HepG2 (cell line): ENCODE measurements around the gene MAN1A1. TPM values are rescaled to one million over a fixed set of nuclear protein-coding genes. Genes with fewer than 3 reads are reported as not detected.
A peak's percentile ranks its signal among the peaks of the same experiment; 100 is the strongest.

ENCODE experiments used
- ATAC-seq: fragments of 200-7000 bp; cut with Tn5 transposase; 3 replicates; pipeline ENCODE4 v1.9.1; 2020; ENCODE audit warnings: mild to moderate bottlenecking, moderate library complexity
- BruUV-seq: library from RNA; stranded (reverse); fragments of 400-500 nt; replicated peaks from 2 replicates; lab custom pipeline; 2021; lab: Mats Ljungman, UMichigan
- CTCF ChIA-PET: fragments of 300-600 bp; formaldehyde crosslinking; extraction: SDS; loops from one replicate; lab custom pipeline; 2021; ENCODE audit warnings: low total read pairs, inconsistent platforms, low intra/inter-chr PET ratio; lab: Yijun Ruan, JAX
- POLR2A ChIA-PET: fragments of 350-600 bp; sonication (Branson Sonifier 250); formaldehyde crosslinking; loops from one replicate; lab custom pipeline; 2020; ENCODE audit warnings: antibody characterized with exemption, inconsistent platforms; lab: Yijun Ruan, JAX
- DNase-seq: peaks from one replicate; pipeline ENCODE4 v3.0.0-alpha.2; 2015; ENCODE audit warnings: low spot score
- FAIRE-seq: peaks from 3 replicates; lab custom pipeline; 2011; peaks lifted over from hg19 to GRCh38; lab: Jason Lieb, UNC
- H2AFZ ChIP-seq: one replicate; pipeline ENCODE4 v1.6.1; 2011; ENCODE audit warnings: low read length, inconsistent platforms
- H3K27ac ChIP-seq: fragments of 300-600 bp; 3 replicates; pipeline ENCODE4 v1.8.0; 2011; ENCODE audit warnings: mixed run types, mild to moderate bottlenecking, mixed read lengths, low read length, inconsistent platforms; ENCODE audit not compliant: insufficient read depth; ENCODE audit errors: extremely low read length
- H3K27me3 ChIP-seq, 2 experiments: fragments of 200-600 bp in 1 of 2; 2 replicates in 1 of 2; 3 replicates in 1 of 2; pipeline versions ENCODE4 v1.6.0 to v1.8.0; 2011; ENCODE audit warnings: low read length in 2 of 2, mild to moderate bottlenecking in 2 of 2, moderate library complexity in 2 of 2, inconsistent platforms in 1 of 2; ENCODE audit not compliant: insufficient read depth in 2 of 2, control insufficient read depth in 1 of 2
- H3K36me3 ChIP-seq, 2 experiments: fragments of 200-600 bp in 1 of 2; replicated peaks in 1 of 2; 2 replicates in 1 of 2; 3 replicates in 1 of 2; pipeline versions ENCODE4 v1.5.1 to v1.8.0; 2011; ENCODE audit warnings: low read length in 2 of 2, inconsistent platforms in 1 of 2; ENCODE audit not compliant: insufficient read depth in 2 of 2, control insufficient read depth in 1 of 2
- H3K4me1 ChIP-seq: 2 replicates; pipeline ENCODE4 v1.5.1; 2012; ENCODE audit warnings: low read length, inconsistent platforms; ENCODE audit not compliant: insufficient read depth
- H3K4me2 ChIP-seq: 2 replicates; pipeline ENCODE4 v1.6.0; 2011; ENCODE audit warnings: low read depth, low read length, inconsistent platforms
- H3K4me3 ChIP-seq, 3 experiments: fragments of 200-600 bp in 1 of 3; sonication (generic), shearing (Covaris generic) in 1 of 3; replicated peaks in 1 of 3; 2 replicates each; pipeline ENCODE4 v1.5.1; 2011 to 2016; ENCODE audit warnings: low read length in 3 of 3, inconsistent platforms in 2 of 3, low read depth in 2 of 3, mild to moderate bottlenecking in 2 of 3, control low read depth in 1 of 3, mixed read lengths in 1 of 3; ENCODE audit not compliant: insufficient read depth in 1 of 3
- H3K79me2 ChIP-seq: one replicate; pipeline ENCODE4 v1.6.1; 2011; ENCODE audit warnings: low read length, inconsistent platforms; ENCODE audit not compliant: insufficient read depth
- H3K9ac ChIP-seq: 2 replicates; pipeline ENCODE4 v1.6.0; 2011; ENCODE audit warnings: mild to moderate bottlenecking, low read depth, low read length, inconsistent platforms; ENCODE audit not compliant: insufficient read depth
- H3K9me3 ChIP-seq: 2 replicates; pipeline ENCODE4 v1.5.1; 2012; ENCODE audit warnings: mild to moderate bottlenecking, low read length
- H4K20me1 ChIP-seq: 2 replicates; pipeline ENCODE4 v1.6.0; 2011; ENCODE audit warnings: inconsistent platforms, mild to moderate bottlenecking, low read length, moderate library complexity; ENCODE audit not compliant: insufficient read depth
- CBX5 ChIP-seq: sonication (generic); formaldehyde crosslinking; IDR thresholded peaks from 2 replicates; pipeline ENCODE4 v1.4.0; 2020; ENCODE audit warnings: missing genetic modification reagents, borderline replicate concordance
- CEBPB ChIP-seq: IDR thresholded peaks from 2 replicates; pipeline ENCODE4 v1.6.1; 2011; ENCODE audit warnings: low read depth, low read length, improper control_type of control experiment, borderline replicate concordance
- GATAD2A ChIP-seq: IDR thresholded peaks from 2 replicates; pipeline ENCODE4 v1.6.1; 2016
- GLI4 ChIP-seq: sonication (generic); formaldehyde crosslinking; IDR thresholded peaks from 2 replicates; pipeline ENCODE4 v1.5.1; 2020; ENCODE audit warnings: missing genetic modification reagents, mild to moderate bottlenecking, moderate library complexity, borderline replicate concordance
- GRHL1 ChIP-seq: sonication (generic); formaldehyde crosslinking; conservative IDR thresholded peaks from 2 replicates; pipeline ENCODE4 v1.8.0; 2022; ENCODE audit warnings: missing genetic modification reagents
- MBD4 ChIP-seq: IDR thresholded peaks from 2 replicates; pipeline ENCODE4 v1.6.1; 2012; ENCODE audit warnings: low read length, inconsistent platforms, borderline replicate concordance
- NFIB ChIP-seq: sonication (generic); formaldehyde crosslinking; IDR thresholded peaks from 2 replicates; pipeline ENCODE4 v1.9.0; 2021; ENCODE audit warnings: missing genetic modification reagents, mild to moderate bottlenecking, borderline replicate concordance
- PHF8 ChIP-seq: sonication (generic); formaldehyde crosslinking; IDR thresholded peaks from 2 replicates; pipeline ENCODE4 v1.5.0; 2020; ENCODE audit warnings: missing genetic modification reagents
- PITX1 ChIP-seq: sonication (generic); formaldehyde crosslinking; IDR thresholded peaks from 2 replicates; pipeline ENCODE4 v1.5.1; 2020; ENCODE audit warnings: mild to moderate bottlenecking, missing genetic modification reagents
- PRPF4 ChIP-seq: fragments of 200-400 bp; formaldehyde crosslinking; IDR thresholded peaks from 2 replicates; pipeline ENCODE4 v1.6.1; 2016; ENCODE audit warnings: low read length, low read depth; ENCODE audit not compliant: poor library complexity, severe bottlenecking
- RORA ChIP-seq: sonication (generic); formaldehyde crosslinking; IDR thresholded peaks from 2 replicates; pipeline ENCODE4 v1.5.0; 2020; ENCODE audit warnings: mild to moderate bottlenecking, missing genetic modification reagents, moderate library complexity
- SSRP1 ChIP-seq: IDR thresholded peaks from 2 replicates; pipeline ENCODE4 v1.6.1; 2016; ENCODE audit warnings: control low read depth
- ZNF367 ChIP-seq: sonication (generic); formaldehyde crosslinking; IDR thresholded peaks from 2 replicates; pipeline ENCODE4 v1.4.0; 2020; ENCODE audit warnings: missing genetic modification reagents, borderline replicate concordance
- ZNF770 ChIP-seq: sonication (generic); formaldehyde crosslinking; IDR thresholded peaks from 2 replicates; pipeline ENCODE4 v1.5.0; 2020; ENCODE audit warnings: mild to moderate bottlenecking, missing genetic modification reagents
- ZNF816 ChIP-seq: sonication (generic); formaldehyde crosslinking; IDR thresholded peaks from 2 replicates; pipeline ENCODE4 v1.8.0; 2022; ENCODE audit warnings: missing genetic modification reagents, mild to moderate bottlenecking, borderline replicate concordance
- ZNF850 ChIP-seq: sonication (generic); formaldehyde crosslinking; conservative IDR thresholded peaks from 2 replicates; pipeline ENCODE4 v1.9.0; 2021; ENCODE audit warnings: mild to moderate bottlenecking, missing genetic modification reagents
- WGBS: methylation state at CpG from one replicate; pipeline ENCODE4 v1.1.6; 2017; ENCODE audit warnings: low lambda C conversion rate; 5-methylcytosine and 5-hydroxymethylcytosine counted together
- in situ Hi-C: cut with HindIII; loops from 2 replicates; pipeline ENCODE4 v1.10.0; 2017; ENCODE audit warnings: low pct_unique_long_range_greater_than_20kb; ENCODE audit not compliant: extremely low pct_ligation_motif_present
- intact Hi-C: fragments of 100-400 bp; cut with micrococcal nuclease; formaldehyde crosslinking; loops from one replicate; pipeline ENCODE4 v1.10.0; 2022; ENCODE audit not compliant: unreplicated experiment
- polyA plus RNA-seq, 8 experiments: library from polyadenylated mRNA; depleted of rRNA in 3 of 8; stranded (reverse) in 7 of 8; unstranded in 1 of 8; fragments of >200 nt; fragmentation: Illumina TruSeq in 4 of 8; extraction: Trizol in 4 of 8; gene quantifications; 2 replicates each; pipeline versions ENCODE4 v1.2.1 to v1.2.3, GENCODE V29; 2011 to 2016; ENCODE audit warnings: low read depth in 4 of 8, missing spikeins in 1 of 8, mixed read lengths in 1 of 8; ENCODE audit not compliant: insufficient read depth in 1 of 8
- total RNA-seq, 5 experiments: library from RNA; depleted of rRNA; stranded (reverse); fragments of >200 nt; fragmentation: Illumina TruSeq; extraction: Trizol; gene quantifications; 2 replicates each; pipeline ENCODE4 v1.2.3, GENCODE V29; 2016; ENCODE audit warnings: low read depth in 1 of 5
- TF ChIP-seq, protein P1 (sequence below): sonication (generic); formaldehyde crosslinking; conservative IDR thresholded peaks from 2 replicates; pipeline ENCODE4 v1.4.0; 2020; ENCODE audit warnings: missing genetic modification reagents
- TF ChIP-seq, protein P2 (sequence below): sonication (generic); IDR thresholded peaks from 2 replicates; pipeline ENCODE4 v1.6.1; 2016; ENCODE audit warnings: low read depth, borderline replicate concordance
- TF ChIP-seq, protein P3 (sequence below): sonication (generic); formaldehyde crosslinking; IDR thresholded peaks from 2 replicates; pipeline ENCODE4 v1.4.0; 2020; ENCODE audit warnings: mild to moderate bottlenecking, missing genetic modification reagents

Gene MAN1A1
- total and polyA plus RNA-seq, 2 of the 13 experiments (the other 11 are each of a cell fraction or from before 2014, with no cell fraction given) = 156 to 236 TPM

DNA sequence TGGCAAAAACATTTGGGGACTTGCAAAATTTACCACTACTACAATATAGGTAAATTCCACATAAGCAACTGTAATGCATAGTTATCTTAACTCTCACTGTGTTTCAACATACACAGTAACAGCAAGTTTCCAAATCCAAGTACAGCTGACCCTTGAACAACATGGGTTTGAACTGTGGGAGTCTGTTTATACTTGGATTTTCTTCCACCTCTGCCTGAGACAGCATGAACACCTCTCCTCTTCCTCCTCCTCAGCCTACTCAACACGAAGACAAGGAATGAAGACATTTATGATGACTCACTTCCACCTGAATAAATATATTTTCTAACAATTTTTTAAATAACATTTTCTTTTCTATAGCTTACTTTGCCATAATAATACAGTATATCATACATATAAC, 25.6 kb downstream of the MAN1A1 start:
- Histone ChIP-seq H4K20me1 (peaks cover 96% of the 10 kb centered on the region), H3K36me3 (peaks cover 21 to 66% of the 10 kb centered on the region in 2 experiments), H3K79me2 (peaks cover 100% of the 10 kb centered on the region), H3K4me2 (no peak overlapping the region), H3K27me3 (no peaks in the 10 kb centered on the region), H3K9ac (no peak overlapping the region), H3K4me3 (no peak overlapping the region), H3K9me3 (no peaks in the 10 kb centered on the region), H2AFZ (no peak overlapping the region), H3K27ac (peak overlapping the region; percentile 56), H3K4me1 (peaks cover 93% of the 10 kb centered on the region)
- no TSS peak for BruUV-seq
- in situ Hi-C loops (no loop called here), intact Hi-C loops (loop anchor here (2.0 kb wide), 1 partner anchor 15 kb away; no protein-coding TSS in a partner anchor)
- CTCF ChIA-PET = no interaction called here
- DNase-seq (peak; percentile 43), FAIRE-seq (peak; percentile 56), ATAC-seq (peak; percentile 56)
- 26% methylated on average over 1 of the region's 1 CpG for WGBS
- POLR2A ChIA-PET = interaction anchor here (0.9 to 1.3 kb wide), 3 partner anchors 17 to 26 kb away, joined by 3 to 4 read pairs (median 3); no protein-coding TSS in a partner anchor
- TF ChIP-seq ZNF770 (CRISPR knock-in tag) (no peak), GATAD2A (peak; percentile 41; the same call in 1 of the 2 replicates), ZNF367 (CRISPR knock-in tag) (no peak), GRHL1 (CRISPR knock-in tag) (no peak), MBD4 (no peak), RORA (CRISPR knock-in tag) (no peak), CEBPB (peak; percentile 46; the same call in 1 of the 2 replicates), CBX5 (no peak), PHF8 (no peak), ZNF850 (CRISPR knock-in tag) (no peak), ZNF816 (CRISPR knock-in tag) (no peak), NFIB (no peak), PITX1 (CRISPR knock-in tag) (no peak), GLI4 (CRISPR knock-in tag) (no peak), PRPF4 (no peak), SSRP1 (no peak)
- TF ChIP-seq, protein P1, sequence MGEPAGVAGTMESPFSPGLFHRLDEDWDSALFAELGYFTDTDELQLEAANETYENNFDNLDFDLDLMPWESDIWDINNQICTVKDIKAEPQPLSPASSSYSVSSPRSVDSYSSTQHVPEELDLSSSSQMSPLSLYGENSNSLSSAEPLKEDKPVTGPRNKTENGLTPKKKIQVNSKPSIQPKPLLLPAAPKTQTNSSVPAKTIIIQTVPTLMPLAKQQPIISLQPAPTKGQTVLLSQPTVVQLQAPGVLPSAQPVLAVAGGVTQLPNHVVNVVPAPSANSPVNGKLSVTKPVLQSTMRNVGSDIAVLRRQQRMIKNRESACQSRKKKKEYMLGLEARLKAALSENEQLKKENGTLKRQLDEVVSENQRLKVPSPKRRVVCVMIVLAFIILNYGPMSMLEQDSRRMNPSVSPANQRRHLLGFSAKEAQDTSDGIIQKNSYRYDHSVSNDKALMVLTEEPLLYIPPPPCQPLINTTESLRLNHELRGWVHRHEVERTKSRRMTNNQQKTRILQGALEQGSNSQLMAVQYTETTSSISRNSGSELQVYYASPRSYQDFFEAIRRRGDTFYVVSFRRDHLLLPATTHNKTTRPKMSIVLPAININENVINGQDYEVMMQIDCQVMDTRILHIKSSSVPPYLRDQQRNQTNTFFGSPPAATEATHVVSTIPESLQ (CRISPR knock-in tag) = no peak
- TF ChIP-seq, protein P2, sequence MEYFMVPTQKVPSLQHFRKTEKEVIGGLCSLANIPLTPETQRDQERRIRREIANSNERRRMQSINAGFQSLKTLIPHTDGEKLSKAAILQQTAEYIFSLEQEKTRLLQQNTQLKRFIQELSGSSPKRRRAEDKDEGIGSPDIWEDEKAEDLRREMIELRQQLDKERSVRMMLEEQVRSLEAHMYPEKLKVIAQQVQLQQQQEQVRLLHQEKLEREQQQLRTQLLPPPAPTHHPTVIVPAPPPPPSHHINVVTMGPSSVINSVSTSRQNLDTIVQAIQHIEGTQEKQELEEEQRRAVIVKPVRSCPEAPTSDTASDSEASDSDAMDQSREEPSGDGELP = peak; percentile 60
- TF ChIP-seq, protein P3, sequence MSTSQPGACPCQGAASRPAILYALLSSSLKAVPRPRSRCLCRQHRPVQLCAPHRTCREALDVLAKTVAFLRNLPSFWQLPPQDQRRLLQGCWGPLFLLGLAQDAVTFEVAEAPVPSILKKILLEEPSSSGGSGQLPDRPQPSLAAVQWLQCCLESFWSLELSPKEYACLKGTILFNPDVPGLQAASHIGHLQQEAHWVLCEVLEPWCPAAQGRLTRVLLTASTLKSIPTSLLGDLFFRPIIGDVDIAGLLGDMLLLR (CRISPR knock-in tag) = no peak
